Uterus (tissue), 4 donors: Measurements from ENCODE around the gene EDAR. TPM values are rescaled to one million over a fixed set of nuclear protein-coding genes. Genes with fewer than 3 reads are reported as not detected.

Source experiments
- DNase-seq, 2 donors: peaks; one replicate each; pipeline ENCODE4 v3.0.0-alpha.2; 2019 to 2020
- H3K27ac ChIP-seq, 2 donors: fragments of 200-600 bp; sonication (generic); 1 replicate in 1 of 2; 2 replicates in 1 of 2; pipeline ENCODE4 v1.5.1; 2016 to 2018
- H3K27me3 ChIP-seq, 2 donors: fragments of 200-600 bp; sonication (generic); one replicate each; pipeline ENCODE4 v1.5.1; 2018 to 2019; ENCODE audit warnings: control low read depth in 1 of 2
- H3K36me3 ChIP-seq, 2 donors: fragments of 200-600 bp; sonication (generic); one replicate each; pipeline ENCODE4 v1.5.1; 2019; ENCODE audit warnings: control low read depth in 1 of 2
- H3K4me1 ChIP-seq, 2 donors: fragments of 200-600 bp; sonication (generic); one replicate each; pipeline ENCODE4 v1.5.1; 2018 to 2019; ENCODE audit warnings: control low read depth in 1 of 2
- H3K4me3 ChIP-seq, 2 donors: fragments of 200-600 bp; sonication (generic); 1 replicate in 1 of 2; 2 replicates in 1 of 2; pipeline ENCODE4 v1.5.1; 2018 to 2019; ENCODE audit warnings: mild to moderate bottlenecking in 1 of 2
- H3K9me3 ChIP-seq, 2 donors: fragments of 200-600 bp; sonication (generic); one replicate each; pipeline ENCODE4 v1.5.1; 2019; ENCODE audit warnings: control low read depth in 1 of 2
- CTCF ChIP-seq, 4 experiments: fragments of 200-600 bp in 2 of 4; fragments of 450-650 bp in 2 of 4; sonication (generic) in 2 of 4; IDR thresholded peaks; one replicate each; pipeline ENCODE4 v1.5.1; 2016 to 2019; ENCODE audit warnings: antibody characterized with exemption in 4 of 4, mild to moderate bottlenecking in 2 of 4, moderate library complexity in 1 of 4
- POLR2A ChIP-seq, 2 donors: fragments of 450-650 bp; IDR thresholded peaks; one replicate each; pipeline ENCODE4 v1.6.1; 2016; ENCODE audit warnings: antibody characterized with exemption in 2 of 2, mild to moderate bottlenecking in 1 of 2, moderate library complexity in 1 of 2
- intact Hi-C: fragments of 100-400 bp; cut with DNase I; formaldehyde crosslinking; loops from one replicate; pipeline ENCODE4 v1.15.1; 2023; ENCODE audit warnings: low total_unique reads
- total RNA-seq, 4 donors: library from RNA; depleted of rRNA in 3 of 4; stranded (reverse); fragments of >200 nt in 3 of 4; gene quantifications; one replicate each; pipeline versions ENCODE4 v1.1.0 to v1.2.4, GENCODE V29; 2014 to 2023
- donor health status: DM: yes; HTN: yes; CAD: no.

EDAR gene
- total RNA-seq, 4 donors from 2014 or later = 0.62 TPM; not detected in 3

- Histone ChIP-seq H3K27ac (no peak overlapping the region), H3K9me3 (no peaks in the 10 kb centered on the region), H3K36me3 (no peaks in the 10 kb centered on the region), H3K4me3 (no peak overlapping the region), H3K4me1 (no peaks in the 10 kb centered on the region), H3K27me3 (no peaks in the 10 kb centered on the region)
- intact Hi-C loops = no loop called here
- TF ChIP-seq CTCF (IDR thresholded peaks at IDR 0.05) = no peak
- no peak for TF ChIP-seq POLR2A (IDR thresholded peaks at IDR 0.05)
- no peak for DNase-seq
Observed at GRCh38 chr2:108923019-108923700, 65.9 kb downstream of the EDAR start.

GRCh38 chr2:108922141-108922915 is 66.7 kb downstream of the EDAR start:
- no peak for DNase-seq
- Histone ChIP-seq H3K4me1 (no peaks in the 10 kb centered on the region), H3K4me3 (no peak overlapping the region), H3K27me3 (no peaks in the 10 kb centered on the region), H3K36me3 (no peaks in the 10 kb centered on the region), H3K27ac (no peak overlapping the region), H3K9me3 (no peaks in the 10 kb centered on the region)
- intact Hi-C loops = no loop called here
- TF ChIP-seq CTCF (IDR thresholded peaks at IDR 0.05) (no peak), POLR2A (IDR thresholded peaks at IDR 0.05) (no peak)

GRCh38 chr2:108921096-108922030 is 67.7 kb downstream of the EDAR start:
- no peaks in the 10 kb centered on the region for H3K36me3 ChIP-seq
- no peak overlapping the region for H3K27ac ChIP-seq
- no peak for TF ChIP-seq POLR2A (IDR thresholded peaks at IDR 0.05)
- no peak for TF ChIP-seq CTCF (IDR thresholded peaks at IDR 0.05)
- H3K4me1 ChIP-seq = no peaks in the 10 kb centered on the region
- DNase-seq = no peak
- no peak overlapping the region for H3K4me3 ChIP-seq
- H3K27me3 ChIP-seq = no peaks in the 10 kb centered on the region
- H3K9me3 ChIP-seq = no peaks in the 10 kb centered on the region
- intact Hi-C loops = no loop called here

- no peak for DNase-seq
- no peak for TF ChIP-seq POLR2A (IDR thresholded peaks at IDR 0.05)
- no peak for TF ChIP-seq CTCF (IDR thresholded peaks at IDR 0.05)
- intact Hi-C loops = no loop called here
Observed at GRCh38 chr2:108920686-108921085, 68.3 kb downstream of the EDAR start.

More at GRCh38 chr2:108920686-108921085, 68.3 kb downstream of the EDAR start:
- Histone ChIP-seq H3K36me3 (no peaks in the 10 kb centered on the region), H3K27ac (no peak overlapping the region), H3K4me3 (no peak overlapping the region), H3K4me1 (no peaks in the 10 kb centered on the region), H3K27me3 (no peaks in the 10 kb centered on the region), H3K9me3 (no peaks in the 10 kb centered on the region)
